Measurements from ENCODE around the gene NDNF. TPM values are rescaled to one million over a fixed set of nuclear protein-coding genes. Genes with fewer than 3 reads are reported as not detected.

NDNF gene
- polyA plus RNA-seq, 3 donors = not detected

DNA sequence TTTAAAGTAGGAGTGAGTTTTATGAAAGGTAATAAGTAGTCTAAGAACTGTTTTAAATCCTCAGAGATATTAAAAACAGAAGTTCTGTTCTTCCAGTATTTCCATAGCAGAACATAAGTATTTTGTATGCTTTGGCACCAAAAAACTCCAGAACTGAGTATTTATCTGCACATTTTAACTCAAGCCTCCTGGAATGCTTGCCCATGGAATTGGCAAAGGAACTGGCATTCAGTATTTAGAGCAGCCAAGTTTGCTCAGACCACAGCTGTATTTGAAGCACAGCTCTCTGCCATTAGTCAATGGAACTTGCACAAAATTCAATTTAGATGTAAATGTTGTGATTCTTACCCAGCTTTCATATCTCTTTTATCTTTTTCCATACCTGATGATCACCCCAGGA is 42.2 kb downstream of the NDNF start:
- no peaks in the 10 kb centered on the region for H3K36me3 Mint-ChIP-seq
- Histone ChIP-seq H3K79me2 (ENCODE audit: insufficient read depth, low read length) (no peaks in the 10 kb centered on the region), H3K36me3 (replicated peaks in 1 of 2; ENCODE audit: control insufficient read depth in 1 of 2, insufficient read depth in 2 of 2, low read length in 2 of 2) (no peaks in the 10 kb centered on the region), H3K27ac (ENCODE audit: low read depth in 1 of 2, low read length in 2 of 2) (no peak overlapping the region), H4K20me1 (ENCODE audit: insufficient read depth, low read length) (no peaks in the 10 kb centered on the region), H3K27me3 (ENCODE audit: control insufficient read depth in 2 of 2, insufficient read depth in 2 of 2, low read length in 2 of 2) (no peaks in the 10 kb centered on the region), H3K4me3 (replicated peaks in 1 of 3; ENCODE audit: low read depth in 2 of 3, low read length in 3 of 3) (no peak overlapping the region), H2AFZ (ENCODE audit: insufficient read depth, low read depth, low read length, poor library complexity, severe bottlenecking) (no peak overlapping the region), H3K9me3 (replicated peaks in 1 of 2; ENCODE audit: control insufficient read depth in 1 of 2, insufficient read depth in 1 of 2, low read length in 2 of 2) (no peaks in the 10 kb centered on the region), H3K4me1 (ENCODE audit: control insufficient read depth in 1 of 2, insufficient read depth in 2 of 2, low read length in 2 of 2) (no peaks in the 10 kb centered on the region), H3K4me2 (replicated peaks; ENCODE audit: extremely low read depth, low read length, poor library complexity, severe bottlenecking) (no peak overlapping the region), H3K9ac (ENCODE audit: insufficient read depth, low read length, poor library complexity, severe bottlenecking) (no peak overlapping the region)
- intact Hi-C loops (cut with micrococcal nuclease) = no loop called here
- no peak for DNase-seq
- no peak overlapping the region for H3K4me3 Mint-ChIP-seq
- no peak overlapping the region for H3K27ac Mint-ChIP-seq
- TF ChIP-seq, protein P1, sequence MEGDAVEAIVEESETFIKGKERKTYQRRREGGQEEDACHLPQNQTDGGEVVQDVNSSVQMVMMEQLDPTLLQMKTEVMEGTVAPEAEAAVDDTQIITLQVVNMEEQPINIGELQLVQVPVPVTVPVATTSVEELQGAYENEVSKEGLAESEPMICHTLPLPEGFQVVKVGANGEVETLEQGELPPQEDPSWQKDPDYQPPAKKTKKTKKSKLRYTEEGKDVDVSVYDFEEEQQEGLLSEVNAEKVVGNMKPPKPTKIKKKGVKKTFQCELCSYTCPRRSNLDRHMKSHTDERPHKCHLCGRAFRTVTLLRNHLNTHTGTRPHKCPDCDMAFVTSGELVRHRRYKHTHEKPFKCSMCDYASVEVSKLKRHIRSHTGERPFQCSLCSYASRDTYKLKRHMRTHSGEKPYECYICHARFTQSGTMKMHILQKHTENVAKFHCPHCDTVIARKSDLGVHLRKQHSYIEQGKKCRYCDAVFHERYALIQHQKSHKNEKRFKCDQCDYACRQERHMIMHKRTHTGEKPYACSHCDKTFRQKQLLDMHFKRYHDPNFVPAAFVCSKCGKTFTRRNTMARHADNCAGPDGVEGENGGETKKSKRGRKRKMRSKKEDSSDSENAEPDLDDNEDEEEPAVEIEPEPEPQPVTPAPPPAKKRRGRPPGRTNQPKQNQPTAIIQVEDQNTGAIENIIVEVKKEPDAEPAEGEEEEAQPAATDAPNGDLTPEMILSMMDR (IDR thresholded peaks at IDR 0.05) = no peak
- peaks cover 0 to 5% (median 3%) of the 10 kb centered on the region in 3 donors for H3K27me3 Mint-ChIP-seq (ENCODE audit: low read depth in 3 of 3)
- H3K4me1 Mint-ChIP-seq = peaks cover 6% of the 10 kb centered on the region
- peaks cover 0 to 4% (median 0%) of the 10 kb centered on the region in 7 donors for H3K9me3 Mint-ChIP-seq

GRCh38 chr4:121026034-121026433 is 46.3 kb downstream of the NDNF start:
- Mint-ChIP-seq H3K36me3 (no peaks in the 10 kb centered on the region), H3K4me1 (peaks cover 2% of the 10 kb centered on the region), H3K9me3 (peaks cover 0 to 6% (median 0%) of the 10 kb centered on the region in 7 donors), H3K27me3 (ENCODE audit: low read depth in 3 of 3) (peaks cover 1 to 5% (median 2%) of the 10 kb centered on the region in 3 donors), H3K4me3 (no peak overlapping the region), H3K27ac (no peak overlapping the region)
- Histone ChIP-seq H3K27me3 (ENCODE audit: control insufficient read depth in 2 of 2, insufficient read depth in 2 of 2, low read length in 2 of 2) (no peaks in the 10 kb centered on the region), H3K4me2 (replicated peaks; ENCODE audit: extremely low read depth, low read length, poor library complexity, severe bottlenecking) (no peak overlapping the region), H2AFZ (ENCODE audit: insufficient read depth, low read depth, low read length, poor library complexity, severe bottlenecking) (no peak overlapping the region), H3K4me3 (replicated peaks in 1 of 3; ENCODE audit: low read depth in 2 of 3, low read length in 3 of 3) (no peak overlapping the region), H3K79me2 (ENCODE audit: insufficient read depth, low read length) (no peaks in the 10 kb centered on the region), H3K36me3 (replicated peaks in 1 of 2; ENCODE audit: control insufficient read depth in 1 of 2, insufficient read depth in 2 of 2, low read length in 2 of 2) (no peaks in the 10 kb centered on the region), H3K4me1 (ENCODE audit: control insufficient read depth in 1 of 2, insufficient read depth in 2 of 2, low read length in 2 of 2) (no peaks in the 10 kb centered on the region), H3K9ac (ENCODE audit: insufficient read depth, low read length, poor library complexity, severe bottlenecking) (no peak overlapping the region), H3K27ac (ENCODE audit: low read depth in 1 of 2, low read length in 2 of 2) (no peak overlapping the region), H3K9me3 (replicated peaks in 1 of 2; ENCODE audit: control insufficient read depth in 1 of 2, insufficient read depth in 1 of 2, low read length in 2 of 2) (no peaks in the 10 kb centered on the region), H4K20me1 (ENCODE audit: insufficient read depth, low read length) (no peaks in the 10 kb centered on the region)
- TF ChIP-seq, protein P1 (IDR thresholded peaks at IDR 0.05) = no peak
- intact Hi-C loops (cut with micrococcal nuclease) = no loop called here
- no peak for DNase-seq
- WGBS (ENCODE audit: insufficient coverage) = no CpG with 5 or more reads among the region's 2 CpGs
